Right lobe of liver (tissue), 4 donors: ENCODE measurements around the gene FHIP2A.

Experiments used
- POLR2A ChIP-seq: fragments of 450-650 bp; IDR thresholded peaks from one replicate; pipeline ENCODE4 v1.6.1; 2017; ENCODE audit warnings: antibody characterized with exemption, mild to moderate bottlenecking
- TF ChIP-seq, protein P1 (sequence below), 4 donors: fragments of 200-600 bp in 3 of 4; fragments of 450-650 bp in 1 of 4; IDR thresholded peaks; one replicate each; pipeline versions ENCODE4 v1.5.1 to v1.8.0; 2016 to 2022; ENCODE audit warnings: antibody characterized with exemption in 4 of 4, mild to moderate bottlenecking in 2 of 4
- donor health status: DM: no; HTN: no; CAD: no.
- donor health status: DM: no; HTN: no; CAD: no.
- donor health status: DM: no; HTN: yes; CAD: no.

- TF ChIP-seq POLR2A = no peak
- TF ChIP-seq, protein P1, sequence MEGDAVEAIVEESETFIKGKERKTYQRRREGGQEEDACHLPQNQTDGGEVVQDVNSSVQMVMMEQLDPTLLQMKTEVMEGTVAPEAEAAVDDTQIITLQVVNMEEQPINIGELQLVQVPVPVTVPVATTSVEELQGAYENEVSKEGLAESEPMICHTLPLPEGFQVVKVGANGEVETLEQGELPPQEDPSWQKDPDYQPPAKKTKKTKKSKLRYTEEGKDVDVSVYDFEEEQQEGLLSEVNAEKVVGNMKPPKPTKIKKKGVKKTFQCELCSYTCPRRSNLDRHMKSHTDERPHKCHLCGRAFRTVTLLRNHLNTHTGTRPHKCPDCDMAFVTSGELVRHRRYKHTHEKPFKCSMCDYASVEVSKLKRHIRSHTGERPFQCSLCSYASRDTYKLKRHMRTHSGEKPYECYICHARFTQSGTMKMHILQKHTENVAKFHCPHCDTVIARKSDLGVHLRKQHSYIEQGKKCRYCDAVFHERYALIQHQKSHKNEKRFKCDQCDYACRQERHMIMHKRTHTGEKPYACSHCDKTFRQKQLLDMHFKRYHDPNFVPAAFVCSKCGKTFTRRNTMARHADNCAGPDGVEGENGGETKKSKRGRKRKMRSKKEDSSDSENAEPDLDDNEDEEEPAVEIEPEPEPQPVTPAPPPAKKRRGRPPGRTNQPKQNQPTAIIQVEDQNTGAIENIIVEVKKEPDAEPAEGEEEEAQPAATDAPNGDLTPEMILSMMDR (IDR thresholded peaks at IDR 0.05) = no peak
These were observed 21.2 kb upstream of the FHIP2A start for GRCh38 chr10:114800361-114800760.
